GM13976 (cell line): ENCODE results near the gene SF3A2.

Experiments
- DNase-seq: peaks from one replicate; pipeline ENCODE4 v3.0.0; 2012; ENCODE audit warnings: low spot score
- in situ Hi-C: fragments of 300-500 bp; cut with MboI; formaldehyde crosslinking; loops from one replicate; pipeline ENCODE4 v1.12.0; 2022; ENCODE audit warnings: low sequenced_read_pairs, mixed read lengths, inconsistent platforms; ENCODE audit not compliant: unreplicated experiment
- TF ChIP-seq, protein P1 (sequence below): IDR thresholded peaks from 2 replicates; pipeline ENCODE4 v1.5.1; 2012; ENCODE audit warnings: borderline replicate concordance, mild to moderate bottlenecking; ENCODE audit not compliant: insufficient read depth; ENCODE audit errors: extremely low read depth, missing control alignments, control extremely low read depth

SF3A2 gene

DNA sequence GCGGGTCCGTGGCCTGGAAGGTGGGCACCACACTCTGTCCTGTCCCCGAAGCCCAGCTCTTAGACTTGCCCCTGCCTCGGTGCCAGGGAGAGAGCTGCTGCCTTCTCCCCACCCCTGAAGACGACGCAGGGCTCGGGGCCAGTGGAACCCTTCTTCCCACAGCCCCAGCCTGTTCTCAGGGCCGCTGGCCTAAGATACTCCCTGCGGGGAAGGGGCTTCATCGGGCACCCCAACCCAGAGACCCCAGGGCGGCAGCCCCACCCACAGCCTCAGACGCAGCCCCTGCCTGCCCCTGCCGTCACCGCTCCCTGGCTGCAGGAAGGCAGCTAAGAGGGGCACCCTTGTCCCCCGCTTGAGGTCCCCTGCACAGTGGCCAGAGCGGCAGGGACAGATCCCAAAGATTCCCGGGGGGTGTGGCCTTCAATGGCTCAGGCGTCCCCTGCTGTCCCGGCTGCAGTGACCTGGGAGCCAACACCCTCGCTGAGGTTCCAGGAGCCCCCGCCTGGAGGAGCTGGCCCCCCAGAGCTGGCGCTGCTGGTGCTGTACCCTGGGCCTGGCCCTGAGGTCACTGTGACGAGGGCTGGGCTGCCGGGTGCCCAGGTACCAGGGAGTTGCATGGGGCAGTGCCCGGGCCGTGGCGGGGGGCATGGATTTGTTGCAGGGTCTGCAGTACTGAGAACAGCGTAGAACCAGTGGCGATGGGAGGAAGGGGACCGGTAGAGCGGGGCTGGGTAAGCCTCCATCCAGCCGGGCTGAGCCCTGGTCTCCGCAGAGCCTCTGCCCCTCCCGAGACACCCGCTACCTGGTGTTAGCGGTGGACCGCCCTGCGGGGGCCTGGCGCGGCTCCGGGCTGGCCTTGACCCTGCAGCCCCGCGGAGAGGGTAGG, 13.5 kb downstream of the SF3A2 start:
- no peak for DNase-seq
- in situ Hi-C loops: no loop called here
- TF ChIP-seq, protein P1, sequence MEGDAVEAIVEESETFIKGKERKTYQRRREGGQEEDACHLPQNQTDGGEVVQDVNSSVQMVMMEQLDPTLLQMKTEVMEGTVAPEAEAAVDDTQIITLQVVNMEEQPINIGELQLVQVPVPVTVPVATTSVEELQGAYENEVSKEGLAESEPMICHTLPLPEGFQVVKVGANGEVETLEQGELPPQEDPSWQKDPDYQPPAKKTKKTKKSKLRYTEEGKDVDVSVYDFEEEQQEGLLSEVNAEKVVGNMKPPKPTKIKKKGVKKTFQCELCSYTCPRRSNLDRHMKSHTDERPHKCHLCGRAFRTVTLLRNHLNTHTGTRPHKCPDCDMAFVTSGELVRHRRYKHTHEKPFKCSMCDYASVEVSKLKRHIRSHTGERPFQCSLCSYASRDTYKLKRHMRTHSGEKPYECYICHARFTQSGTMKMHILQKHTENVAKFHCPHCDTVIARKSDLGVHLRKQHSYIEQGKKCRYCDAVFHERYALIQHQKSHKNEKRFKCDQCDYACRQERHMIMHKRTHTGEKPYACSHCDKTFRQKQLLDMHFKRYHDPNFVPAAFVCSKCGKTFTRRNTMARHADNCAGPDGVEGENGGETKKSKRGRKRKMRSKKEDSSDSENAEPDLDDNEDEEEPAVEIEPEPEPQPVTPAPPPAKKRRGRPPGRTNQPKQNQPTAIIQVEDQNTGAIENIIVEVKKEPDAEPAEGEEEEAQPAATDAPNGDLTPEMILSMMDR: no peak

DNA sequence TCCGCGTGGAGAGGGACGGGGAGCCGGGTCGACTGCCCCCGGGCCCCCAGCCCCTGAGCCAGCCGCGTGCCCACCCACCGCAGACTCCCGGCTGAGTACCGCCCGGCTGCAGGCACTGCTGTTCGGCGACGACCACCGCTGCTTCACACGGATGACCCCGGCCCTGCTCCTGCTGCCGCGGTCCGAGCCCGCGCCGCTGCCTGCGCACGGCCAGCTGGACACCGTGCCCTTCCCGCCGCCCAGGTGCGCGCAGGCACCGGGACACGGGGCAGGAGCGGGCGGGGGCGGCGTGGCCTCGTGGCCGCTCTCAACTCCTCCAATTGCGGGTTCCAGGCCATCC, 14.1 kb downstream of the SF3A2 start:
- DNase-seq: no peak
- TF ChIP-seq, protein P1: no peak
- in situ Hi-C loops: no loop called here

DNA sequence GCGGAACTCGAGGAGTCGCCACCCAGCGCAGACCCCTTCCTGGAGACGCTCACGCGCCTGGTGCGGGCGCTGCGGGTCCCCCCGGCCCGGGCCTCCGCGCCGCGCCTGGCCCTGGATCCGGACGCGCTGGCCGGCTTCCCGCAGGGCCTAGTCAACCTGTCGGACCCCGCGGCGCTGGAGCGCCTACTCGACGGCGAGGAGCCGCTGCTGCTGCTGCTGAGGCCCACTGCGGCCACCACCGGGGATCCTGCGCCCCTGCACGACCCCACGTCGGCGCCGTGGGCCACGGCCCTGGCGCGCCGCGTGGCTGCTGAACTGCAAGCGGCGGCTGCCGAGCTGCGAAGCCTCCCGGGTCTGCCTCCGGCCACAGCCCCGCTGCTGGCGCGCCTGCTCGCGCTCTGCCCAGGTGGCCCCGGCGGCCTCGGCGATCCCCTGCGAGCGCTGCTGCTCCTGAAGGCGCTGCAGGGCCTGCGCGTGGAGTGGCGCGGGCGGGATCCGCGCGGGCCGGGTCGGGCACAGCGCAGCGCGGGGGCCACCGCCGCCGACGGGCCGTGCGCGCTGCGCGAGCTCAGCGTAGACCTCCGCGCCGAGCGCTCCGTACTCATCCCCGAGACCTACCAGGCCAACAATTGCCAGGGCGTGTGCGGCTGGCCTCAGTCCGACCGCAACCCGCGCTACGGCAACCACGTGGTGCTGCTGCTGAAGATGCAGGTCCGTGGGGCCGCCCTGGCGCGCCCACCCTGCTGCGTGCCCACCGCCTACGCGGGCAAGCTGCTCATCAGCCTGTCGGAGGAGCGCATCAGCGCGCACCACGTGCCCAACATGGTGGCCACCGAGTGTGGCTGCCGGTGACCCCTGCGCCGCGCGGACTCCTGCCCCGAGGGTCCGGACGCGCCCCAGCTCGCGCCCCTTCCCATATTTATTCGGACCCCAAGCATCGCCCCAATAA, 14.8 kb downstream of the SF3A2 start:
- TF ChIP-seq, protein P1: no peak
- DNase-seq: no peak
- in situ Hi-C loops: no loop called here

DNA sequence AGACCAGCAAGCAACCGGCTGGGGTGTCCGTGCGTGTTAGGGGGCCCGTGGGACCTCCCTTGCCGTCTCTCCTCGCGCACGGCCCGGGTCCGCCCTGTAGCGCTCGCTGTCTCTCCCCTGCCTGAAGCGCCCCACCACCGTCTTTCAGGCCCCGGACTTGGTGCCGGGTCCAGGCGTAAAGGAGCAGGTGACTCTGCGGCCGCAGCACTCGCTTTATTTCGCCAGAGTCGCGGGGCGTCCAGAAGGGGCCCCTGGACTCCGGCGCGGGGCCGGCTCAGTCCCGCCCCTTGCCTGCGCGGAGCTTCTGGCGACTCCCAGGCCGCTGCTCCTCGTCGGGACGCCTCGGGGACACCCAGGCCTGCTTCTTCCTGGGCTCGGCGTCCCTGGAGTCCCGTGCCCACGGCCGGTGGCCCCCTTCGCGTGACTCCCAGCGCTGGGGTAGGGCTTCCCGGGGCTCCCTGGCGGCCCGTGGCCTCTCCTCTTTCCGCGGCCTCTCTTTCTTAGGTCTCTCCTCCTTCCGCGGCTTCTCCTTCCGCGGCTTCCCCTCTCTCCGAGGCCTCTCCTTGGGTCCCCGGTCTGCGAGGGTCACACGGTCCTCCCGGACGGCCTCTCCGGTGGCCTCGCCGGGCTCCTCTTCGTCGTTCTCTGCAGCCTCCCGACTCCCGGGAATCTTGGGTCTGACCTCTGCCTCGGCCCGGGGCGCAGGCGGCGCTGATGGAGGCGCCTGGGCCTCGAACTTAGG, 15.6 kb downstream of the SF3A2 start:
- DNase-seq: no peak
- TF ChIP-seq, protein P1: no peak
- in situ Hi-C loops: no loop called here

DNA sequence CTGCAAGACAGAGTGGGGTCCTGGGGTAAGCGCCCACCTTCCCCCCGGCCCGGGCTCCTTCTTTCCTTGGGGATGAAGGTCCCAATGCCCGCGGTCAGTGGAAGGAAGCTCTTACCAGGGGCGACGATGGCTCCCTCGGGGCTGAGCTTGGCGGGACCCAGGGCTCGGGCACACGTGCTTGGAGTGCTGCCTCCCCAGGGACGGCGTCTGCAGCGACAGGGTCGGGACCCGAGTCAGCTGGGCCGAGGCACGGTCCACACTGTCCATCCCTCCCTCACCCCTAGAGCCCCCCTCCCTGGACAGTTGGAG, 16.1 kb downstream of the SF3A2 start:
- TF ChIP-seq, protein P1: no peak
- in situ Hi-C loops: no loop called here
- DNase-seq: no peak
